Natural killer cell treated with Interleukin-12 subunit alpha and Interleukin-12 subunit beta and Interleukin-15 and Interleukin-18, amount 100 ng/mL, for 72 hours (primary cell): ENCODE results near the gene HACD2. TPM values are rescaled to one million over a fixed set of nuclear protein-coding genes. Genes with fewer than 3 reads are reported as not detected.

Source experiments
- ATAC-seq, 2 donors: fragments of 150-1000 bp; cut with Tn5 transposase in 1 of 2; sonication (Bioruptor Pico), chemical (Tn5 transposase) in 1 of 2; 2 replicates each; pipeline ENCODE4 v1.10.0; 2021
- DNase-seq: peaks from one replicate; pipeline ENCODE4 v3.0.0; 2022; ENCODE audit warnings: low spot score
- H3K27ac Mint-ChIP-seq, 2 donors: 1 replicate in 1 of 2; 2 replicates in 1 of 2; pipeline ENCODE4 v1.8.0; 2022; ENCODE audit warnings: mixed read lengths in 2 of 2, mild to moderate bottlenecking in 1 of 2, moderate library complexity in 1 of 2
- H3K27me3 Mint-ChIP-seq, 2 donors: 1 replicate in 1 of 2; 2 replicates in 1 of 2; pipeline ENCODE4 v1.8.0; 2022; ENCODE audit warnings: mixed read lengths in 2 of 2
- H3K36me3 Mint-ChIP-seq: one replicate; pipeline ENCODE4 v1.8.0; 2022; ENCODE audit warnings: mixed read lengths
- H3K4me1 Mint-ChIP-seq, 2 donors: 1 replicate in 1 of 2; 2 replicates in 1 of 2; pipeline ENCODE4 v1.8.0; 2022; ENCODE audit warnings: low read depth in 2 of 2, mixed read lengths in 2 of 2, mild to moderate bottlenecking in 1 of 2
- H3K4me3 Mint-ChIP-seq: one replicate; pipeline ENCODE4 v1.8.0; 2022; ENCODE audit warnings: mixed read lengths
- H3K9me3 Mint-ChIP-seq: 2 replicates; pipeline ENCODE4 v1.8.0; 2022; ENCODE audit warnings: mixed read lengths
- total RNA-seq, 2 donors: library from RNA; stranded (reverse); gene quantifications; one replicate each; pipeline ENCODE4 v1.2.3, GENCODE V29; 2022

The HACD2 gene, protein sequence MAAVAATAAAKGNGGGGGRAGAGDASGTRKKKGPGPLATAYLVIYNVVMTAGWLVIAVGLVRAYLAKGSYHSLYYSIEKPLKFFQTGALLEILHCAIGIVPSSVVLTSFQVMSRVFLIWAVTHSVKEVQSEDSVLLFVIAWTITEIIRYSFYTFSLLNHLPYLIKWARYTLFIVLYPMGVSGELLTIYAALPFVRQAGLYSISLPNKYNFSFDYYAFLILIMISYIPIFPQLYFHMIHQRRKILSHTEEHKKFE
- 10 to 100 TPM; 23.1 to 23.9 TPM for total RNA-seq

GRCh38 chr3:123584988-123585937, at the start of gene HACD2:
Gene HACD2, minus strand, starts transcription at chr3:123585053. Its CDS starts 26 bp downstream, at chr3:123585027.
- Mint-ChIP-seq H3K4me1 (peaks cover 7 to 16% of the 10 kb centered on the region in 2 donors), H3K4me3 (peak within 1 kb of the TSS; percentile 91), H3K27ac (peak within 1 kb of the TSS; percentile 57 to 76), H3K36me3 (peaks cover 5% of the 10 kb centered on the region), H3K27me3 (no peaks in the 10 kb centered on the region), H3K9me3 (peaks cover 3% of the 10 kb centered on the region)
- ATAC-seq (peak; percentile 98 to 99), DNase-seq (peak; percentile 97)

DNA sequence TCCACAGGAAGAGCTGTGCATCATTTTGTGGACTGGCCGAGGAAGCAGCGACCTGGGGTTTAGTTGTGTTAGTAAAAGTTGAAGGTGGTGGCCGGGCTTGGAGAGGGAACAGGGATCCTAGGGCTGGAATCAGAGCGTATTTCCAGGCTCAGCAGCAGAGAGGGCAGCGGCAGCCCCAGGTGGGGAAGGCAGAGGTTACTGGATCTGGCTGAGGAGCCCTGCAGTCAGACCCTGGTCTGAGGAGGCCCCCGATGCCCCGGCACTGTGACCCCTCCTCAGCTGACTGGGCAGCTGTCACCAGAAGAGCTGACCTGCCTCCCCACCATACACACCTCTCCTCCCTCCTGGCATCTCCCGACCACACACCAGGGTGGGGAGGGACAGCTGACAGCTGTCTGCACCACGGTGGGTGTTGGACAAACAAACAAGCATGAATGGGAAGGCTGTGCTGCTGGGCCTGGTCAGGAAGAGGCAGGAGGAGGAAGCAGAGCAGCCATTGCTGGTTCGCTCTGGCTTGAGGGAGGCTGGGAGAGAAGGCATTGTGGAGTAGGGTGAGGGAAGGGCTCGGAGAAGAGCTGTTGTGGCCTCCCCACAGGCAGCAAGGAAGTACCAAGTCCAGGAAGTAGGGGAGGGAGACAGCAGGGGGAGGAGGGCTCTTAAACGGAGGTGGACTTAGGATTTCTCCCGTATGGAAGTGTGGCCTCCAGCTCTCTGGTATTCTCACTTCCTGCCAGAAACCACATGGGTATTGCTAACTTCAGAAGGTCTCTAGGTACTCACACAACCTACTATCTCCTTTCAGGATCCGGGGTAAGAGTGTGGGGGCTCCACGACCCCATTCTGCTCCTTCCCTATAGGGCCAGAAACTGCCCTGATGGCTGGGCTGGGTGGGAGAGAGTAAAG, 49.5 kb upstream of the HACD2 start:
- ATAC-seq: no peak
- H3K4me1 Mint-ChIP-seq: no peaks in the 10 kb centered on the region

DNA sequence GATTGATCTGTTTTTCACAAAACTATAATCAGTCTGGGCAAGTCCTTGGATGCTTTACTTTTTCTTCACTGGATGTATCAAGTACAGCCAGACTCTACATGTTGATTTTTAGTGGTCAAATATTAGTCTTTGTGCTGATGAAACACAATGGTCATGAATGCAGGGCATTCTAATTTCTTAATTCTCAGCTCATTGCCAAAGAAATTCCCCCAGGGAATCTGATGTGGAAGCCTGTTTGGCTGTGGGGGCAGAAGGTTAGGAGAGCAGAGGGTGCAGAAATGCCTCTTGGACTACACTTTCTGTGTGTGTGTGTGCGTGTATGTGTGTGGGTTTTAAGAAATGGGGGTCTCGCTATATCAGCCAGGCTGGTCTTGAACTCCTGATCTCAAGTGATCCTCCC, 48.7 kb upstream of the HACD2 start:
- Mint-ChIP-seq H3K9me3 (no peaks in the 10 kb centered on the region), H3K4me1 (no peaks in the 10 kb centered on the region), H3K36me3 (no peaks in the 10 kb centered on the region), H3K27me3 (no peaks in the 10 kb centered on the region), H3K4me3 (no peak overlapping the region), H3K27ac (no peak overlapping the region)
- DNase-seq (no peak), ATAC-seq (no peak)

More for the DNA sequence above, 49.5 kb upstream of the HACD2 start:
- Mint-ChIP-seq H3K27me3 (no peaks in the 10 kb centered on the region), H3K9me3 (no peaks in the 10 kb centered on the region), H3K4me3 (no peak overlapping the region), H3K36me3 (no peaks in the 10 kb centered on the region), H3K27ac (no peak overlapping the region)
- no peak for DNase-seq

DNA sequence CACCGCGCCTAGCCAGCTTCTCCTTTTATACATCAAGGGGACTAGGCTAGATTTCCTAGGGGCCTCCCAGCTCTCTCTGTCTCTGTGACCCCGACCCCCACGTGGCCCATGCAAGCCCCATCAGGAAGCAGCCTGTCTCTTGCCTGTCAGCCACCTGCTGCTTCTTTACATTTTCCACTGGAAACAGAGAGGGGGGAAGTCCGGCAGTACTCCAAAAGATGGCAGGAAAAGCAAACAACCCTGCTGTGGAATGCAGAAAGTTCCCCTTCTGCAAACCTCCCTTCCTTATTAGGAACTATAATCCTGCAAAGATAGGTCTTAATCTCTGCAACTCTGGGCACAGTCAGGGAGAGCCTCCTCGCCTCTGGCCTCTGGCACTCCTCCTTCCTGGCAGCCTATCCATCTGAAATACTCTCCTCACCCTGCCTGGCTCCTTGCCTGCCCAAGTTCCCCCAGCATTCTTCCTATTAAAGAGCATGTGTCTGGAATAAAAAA, 47.4 kb upstream of the HACD2 start:
- Mint-ChIP-seq H3K36me3 (no peaks in the 10 kb centered on the region), H3K27ac (no peak overlapping the region), H3K4me3 (no peak overlapping the region), H3K4me1 (no peaks in the 10 kb centered on the region), H3K27me3 (no peaks in the 10 kb centered on the region), H3K9me3 (no peaks in the 10 kb centered on the region)
- DNase-seq (no peak), ATAC-seq (no peak)

- Mint-ChIP-seq H3K27ac (no peak overlapping the region), H3K4me3 (no peak overlapping the region), H3K36me3 (no peaks in the 10 kb centered on the region), H3K4me1 (no peaks in the 10 kb centered on the region), H3K9me3 (no peaks in the 10 kb centered on the region), H3K27me3 (no peaks in the 10 kb centered on the region)
- no peak for DNase-seq
- no peak for ATAC-seq
These were observed 44.8 kb upstream of the HACD2 start for GRCh38 chr3:123629747-123630047.

GRCh38 chr3:123628996-123629746, 44.3 kb upstream of the HACD2 start:
- H3K27me3 Mint-ChIP-seq: no peaks in the 10 kb centered on the region
- H3K27ac Mint-ChIP-seq: no peak overlapping the region
- H3K36me3 Mint-ChIP-seq: no peaks in the 10 kb centered on the region
- H3K9me3 Mint-ChIP-seq: no peaks in the 10 kb centered on the region
- no peak for DNase-seq
- no peak overlapping the region for H3K4me3 Mint-ChIP-seq
- H3K4me1 Mint-ChIP-seq: no peaks in the 10 kb centered on the region
- ATAC-seq: no peak

GRCh38 chr3:123627673-123628670, 43.1 kb upstream of the HACD2 start:
- H3K9me3 Mint-ChIP-seq: no peaks in the 10 kb centered on the region
- no peak overlapping the region for H3K4me3 Mint-ChIP-seq
- H3K27me3 Mint-ChIP-seq: no peaks in the 10 kb centered on the region
- no peaks in the 10 kb centered on the region for H3K4me1 Mint-ChIP-seq
- no peak overlapping the region for H3K27ac Mint-ChIP-seq
- no peaks in the 10 kb centered on the region for H3K36me3 Mint-ChIP-seq
- no peak for DNase-seq
- ATAC-seq: peak in 1 of 2 donors; percentile 50

GRCh38 chr3:123626881-123627280, 42.0 kb upstream of the HACD2 start:
- Mint-ChIP-seq H3K4me3 (no peak overlapping the region), H3K9me3 (no peaks in the 10 kb centered on the region), H3K36me3 (no peaks in the 10 kb centered on the region), H3K27ac (no peak overlapping the region), H3K27me3 (no peaks in the 10 kb centered on the region), H3K4me1 (no peaks in the 10 kb centered on the region)
- ATAC-seq: no peak
- DNase-seq: no peak

- DNase-seq (no peak), ATAC-seq (no peak)
- Mint-ChIP-seq H3K4me3 (no peak overlapping the region), H3K36me3 (no peaks in the 10 kb centered on the region), H3K9me3 (no peaks in the 10 kb centered on the region), H3K27ac (no peak overlapping the region), H3K27me3 (no peaks in the 10 kb centered on the region), H3K4me1 (no peaks in the 10 kb centered on the region)
These were observed 39.4 kb upstream of the HACD2 start for GRCh38 chr3:123624302-123624701.

DNA sequence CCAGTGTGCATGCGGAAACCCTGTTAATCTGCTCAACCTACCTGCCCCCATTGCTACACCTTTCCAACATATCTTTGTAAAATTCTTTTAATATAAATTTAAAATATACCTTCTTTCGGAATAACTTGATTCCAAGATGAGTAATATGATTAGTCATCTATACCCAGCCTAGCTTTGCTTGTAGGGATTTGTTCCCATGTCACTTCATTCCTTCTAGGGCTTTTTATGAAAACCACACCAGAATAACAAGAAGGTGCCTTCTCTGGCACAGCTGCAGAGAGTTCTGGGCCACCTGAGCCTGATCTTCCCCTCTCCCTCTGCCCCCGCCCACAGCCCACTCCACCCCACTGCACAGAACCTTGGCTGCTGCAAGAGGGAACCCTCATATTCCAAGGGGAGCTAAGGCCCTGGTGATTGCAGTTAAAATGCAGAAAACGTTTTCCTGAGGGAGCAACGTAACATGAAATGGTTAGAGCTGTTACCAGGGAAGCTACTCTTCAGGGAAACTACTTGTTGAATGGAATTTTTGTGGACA, 38.6 kb upstream of the HACD2 start:
- H3K27me3 Mint-ChIP-seq: no peaks in the 10 kb centered on the region
- H3K9me3 Mint-ChIP-seq: no peaks in the 10 kb centered on the region
- H3K36me3 Mint-ChIP-seq: no peaks in the 10 kb centered on the region
- DNase-seq (no peak), ATAC-seq (no peak)
- H3K4me3 Mint-ChIP-seq: no peak overlapping the region
- H3K27ac Mint-ChIP-seq: no peak overlapping the region
- no peaks in the 10 kb centered on the region for H3K4me1 Mint-ChIP-seq

DNA sequence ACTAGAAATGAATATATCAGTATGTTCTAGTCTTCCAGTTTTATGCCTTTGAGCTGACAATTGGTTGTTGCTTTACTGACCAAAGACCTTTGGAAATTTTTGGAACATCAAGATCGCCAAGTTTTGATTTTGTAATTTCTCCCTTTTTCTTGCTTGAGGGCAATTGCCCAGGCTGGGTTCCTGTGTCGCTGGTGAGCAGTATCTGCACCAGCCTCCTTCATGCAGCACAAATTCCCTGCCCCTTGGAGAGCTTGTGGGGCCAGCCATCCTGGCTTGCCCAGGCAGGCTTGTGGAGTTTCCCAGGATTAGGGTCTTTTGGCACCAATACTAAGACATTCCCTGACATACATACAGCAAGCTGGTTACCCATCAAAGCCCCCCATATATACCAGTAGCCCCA, 37.9 kb upstream of the HACD2 start:
- DNase-seq (no peak), ATAC-seq (no peak)
- Mint-ChIP-seq H3K4me1 (no peaks in the 10 kb centered on the region), H3K27me3 (no peaks in the 10 kb centered on the region), H3K4me3 (no peak overlapping the region), H3K9me3 (no peaks in the 10 kb centered on the region), H3K36me3 (no peaks in the 10 kb centered on the region), H3K27ac (no peak overlapping the region)

DNA sequence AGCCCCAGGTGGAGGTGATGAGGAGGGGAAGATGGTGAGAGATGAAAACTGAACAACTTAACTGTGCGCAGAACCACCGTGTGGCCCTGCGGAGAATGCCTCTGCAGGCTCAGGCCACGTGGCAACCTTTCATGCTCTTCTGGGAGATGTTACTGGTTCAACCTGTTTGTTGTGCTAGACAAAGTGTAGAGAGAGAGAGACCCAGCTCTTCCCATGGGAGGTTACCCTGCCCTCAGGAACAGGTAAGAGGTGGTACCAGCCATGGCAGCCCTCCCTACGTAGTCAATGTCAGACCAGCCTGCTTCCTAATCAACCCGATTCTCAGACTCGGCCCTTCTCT, 37.0 kb upstream of the HACD2 start:
- no peaks in the 10 kb centered on the region for H3K4me1 Mint-ChIP-seq
- H3K27me3 Mint-ChIP-seq: no peaks in the 10 kb centered on the region
- no peak overlapping the region for H3K27ac Mint-ChIP-seq
- H3K9me3 Mint-ChIP-seq: no peaks in the 10 kb centered on the region
- H3K36me3 Mint-ChIP-seq: no peaks in the 10 kb centered on the region
- DNase-seq (no peak), ATAC-seq (no peak)
- H3K4me3 Mint-ChIP-seq: no peak overlapping the region
